Loucy (cell line): ENCODE results near the gene IDH2.

ENCODE experiments used
- H2AFZ ChIP-seq: fragments of 200-600 bp; sonication (generic); 2 replicates; pipeline ENCODE4 v1.6.0; 2016; ENCODE audit warnings: antibody characterized with exemption, mild to moderate bottlenecking, low read length, moderate library complexity
- H3F3A ChIP-seq: fragments of 200-600 bp; 2 replicates; pipeline ENCODE4 v1.6.0; 2016; ENCODE audit warnings: antibody characterized with exemption, low read depth, mild to moderate bottlenecking
- H3K27me3 ChIP-seq: fragments of 200-600 bp; sonication (generic); 2 replicates; pipeline ENCODE4 v1.6.1; 2014; ENCODE audit warnings: low read length, mild to moderate bottlenecking; ENCODE audit not compliant: insufficient read depth, poor library complexity, severe bottlenecking
- H3K36me3 ChIP-seq: fragments of 200-600 bp; sonication (generic); 2 replicates; pipeline ENCODE4 v1.6.1; 2016; ENCODE audit warnings: low read length; ENCODE audit not compliant: insufficient read depth
- H3K4me1 ChIP-seq: fragments of 200-600 bp; sonication (generic); 2 replicates; pipeline ENCODE4 v1.5.1; 2014; ENCODE audit warnings: low read length, mild to moderate bottlenecking; ENCODE audit not compliant: insufficient read depth, poor library complexity, severe bottlenecking
- H3K4me2 ChIP-seq: fragments of 200-600 bp; sonication (generic); 2 replicates; pipeline ENCODE4 v1.6.0; 2014; ENCODE audit warnings: antibody characterized with exemption, low read length, low read depth, mild to moderate bottlenecking; ENCODE audit not compliant: poor library complexity, severe bottlenecking
- H3K4me3 ChIP-seq: fragments of 200-600 bp; sonication (generic); 2 replicates; pipeline ENCODE4 v1.5.1; 2014; ENCODE audit warnings: low read length, mild to moderate bottlenecking, mixed read lengths; ENCODE audit not compliant: poor library complexity, severe bottlenecking
- H3K79me2 ChIP-seq: fragments of 200-600 bp; sonication (generic); 2 replicates; pipeline ENCODE4 v1.6.1; 2014; ENCODE audit warnings: low read length; ENCODE audit not compliant: insufficient read depth
- H3K9ac ChIP-seq: fragments of 200-600 bp; sonication (generic); 2 replicates; pipeline ENCODE4 v1.6.0; 2014; ENCODE audit warnings: mild to moderate bottlenecking, low read depth, low read length, moderate library complexity; ENCODE audit not compliant: poor library complexity, severe bottlenecking
- H3K9me2 ChIP-seq: fragments of 200-600 bp; sonication (generic); replicated peaks from 2 replicates; pipeline ENCODE4 v1.6.1; 2016; ENCODE audit warnings: low read depth, low read length, mixed read lengths
- H3K9me3 ChIP-seq: fragments of 200-600 bp; sonication (generic); 2 replicates; pipeline ENCODE4 v1.6.1; 2014; ENCODE audit warnings: mild to moderate bottlenecking, antibody characterized with exemption, low read length, low read depth; ENCODE audit not compliant: insufficient read depth
- H4K20me1 ChIP-seq: fragments of 200-600 bp; sonication (generic); 2 replicates; pipeline ENCODE4 v1.6.0; 2014; ENCODE audit warnings: antibody characterized with exemption, low read length, mild to moderate bottlenecking; ENCODE audit not compliant: insufficient read depth, poor library complexity, severe bottlenecking
- CTCF ChIP-seq: fragments of 200-600 bp; sonication (generic); conservative IDR thresholded peaks from 2 replicates; pipeline ENCODE4 v1.5.1; 2014; ENCODE audit warnings: mild to moderate bottlenecking, antibody characterized with exemption, low read length
- EZH2phosphoT487 ChIP-seq: fragments of 200-600 bp; IDR thresholded peaks from 2 replicates; pipeline ENCODE4 v1.6.1; 2018; ENCODE audit warnings: antibody characterized with exemption, mild to moderate bottlenecking, moderate library complexity, borderline replicate concordance

IDH2 gene

GRCh38 chr15:90080818-90081393 lies 21.4 kb downstream of the IDH2 start:
- H3K9me3 ChIP-seq = no peaks in the 10 kb centered on the region
- H4K20me1 ChIP-seq = no peaks in the 10 kb centered on the region
- H3K9me2 ChIP-seq = no peaks in the 10 kb centered on the region
- no peak overlapping the region for H3K4me2 ChIP-seq
- H3K36me3 ChIP-seq = peaks cover 49% of the 10 kb centered on the region; the same call in 1 of the 2 replicates
- H3K27me3 ChIP-seq = no peaks in the 10 kb centered on the region
- H3K79me2 ChIP-seq = no peaks in the 10 kb centered on the region
- no peaks in the 10 kb centered on the region for H3F3A ChIP-seq
- no peaks in the 10 kb centered on the region for H3K4me1 ChIP-seq
- H3K9ac ChIP-seq = no peak overlapping the region
- TF ChIP-seq CTCF = no peak
- TF ChIP-seq EZH2phosphoT487 = no peak
- H2AFZ ChIP-seq = no peak overlapping the region
- no peak overlapping the region for H3K4me3 ChIP-seq

GRCh38 chr15:90080458-90080755 lies 21.9 kb downstream of the IDH2 start:
- Histone ChIP-seq H3K36me3 (peaks cover 54% of the 10 kb centered on the region; the same call in 1 of the 2 replicates), H2AFZ (no peak overlapping the region), H3K27me3 (no peaks in the 10 kb centered on the region), H3K4me1 (no peaks in the 10 kb centered on the region), H3K79me2 (no peaks in the 10 kb centered on the region), H3K9me3 (no peaks in the 10 kb centered on the region), H3K9ac (no peak overlapping the region), H3K9me2 (no peaks in the 10 kb centered on the region), H3K4me3 (no peak overlapping the region), H3K4me2 (no peak overlapping the region), H4K20me1 (no peaks in the 10 kb centered on the region), H3F3A (no peaks in the 10 kb centered on the region)
- TF ChIP-seq CTCF = no peak
- no peak for TF ChIP-seq EZH2phosphoT487

GRCh38 chr15:90079619-90080457 lies 22.4 kb downstream of the IDH2 start:
- no peak overlapping the region for H3K4me2 ChIP-seq
- no peaks in the 10 kb centered on the region for H3F3A ChIP-seq
- H3K36me3 ChIP-seq = peaks cover 55% of the 10 kb centered on the region; the same call in 1 of the 2 replicates
- no peaks in the 10 kb centered on the region for H3K9me3 ChIP-seq
- no peak overlapping the region for H3K4me3 ChIP-seq
- no peak for TF ChIP-seq EZH2phosphoT487
- TF ChIP-seq CTCF = no peak
- no peaks in the 10 kb centered on the region for H3K9me2 ChIP-seq
- H3K9ac ChIP-seq = no peak overlapping the region
- no peak overlapping the region for H2AFZ ChIP-seq
- no peaks in the 10 kb centered on the region for H4K20me1 ChIP-seq
- H3K79me2 ChIP-seq = no peaks in the 10 kb centered on the region
- H3K27me3 ChIP-seq = no peaks in the 10 kb centered on the region
- H3K4me1 ChIP-seq = no peaks in the 10 kb centered on the region
